ENCODE results near the gene MYO1B.

Gene MYO1B

DNA sequence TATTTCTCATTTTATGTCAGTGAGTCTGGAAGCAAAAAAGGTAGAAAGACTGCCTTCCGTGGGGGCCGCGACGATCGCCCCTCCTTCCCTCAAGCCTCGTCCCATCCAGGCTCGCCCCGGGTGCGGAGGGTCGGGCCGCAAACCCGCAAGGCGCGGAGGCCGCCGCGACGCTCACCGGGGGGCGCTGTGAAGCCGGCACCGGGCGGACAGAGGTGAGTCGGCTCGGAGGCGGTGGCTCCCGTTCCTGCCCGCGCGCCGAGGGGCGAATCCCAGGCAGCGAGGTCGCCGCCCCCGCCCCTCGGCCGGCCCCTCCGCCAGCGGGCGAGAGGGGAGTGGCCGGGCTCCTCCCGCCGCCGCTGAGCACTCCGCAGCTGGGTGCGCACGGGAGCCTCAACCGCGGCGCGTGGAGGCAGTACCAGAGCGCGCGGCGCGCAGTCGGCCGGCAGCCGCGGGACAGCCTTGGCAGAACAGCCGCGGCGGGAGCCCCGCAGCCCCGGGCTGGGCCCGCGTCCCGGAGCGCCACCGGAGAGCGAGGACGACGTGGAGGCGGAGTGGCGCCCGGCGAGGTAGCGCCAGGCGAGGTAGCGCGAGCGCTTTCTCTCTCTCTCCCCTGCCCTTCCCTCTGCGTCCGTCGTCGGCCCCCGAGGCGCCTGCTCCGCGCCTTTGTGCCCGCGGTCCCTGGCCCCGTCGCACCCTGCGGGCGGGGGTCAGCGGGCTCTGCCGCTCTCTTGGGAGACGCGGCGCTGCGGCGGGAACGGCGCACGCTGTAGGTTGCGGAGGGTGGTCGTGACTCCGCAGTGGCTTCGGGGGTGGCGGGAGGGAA, at the start of gene MYO1B:
MYO1B (plus strand) TSS at position 359 of the 823 bp plus-strand sequence. CDS start 31,492 bp downstream, outside the sequence.
- peak; percentile 39 for DNase-seq

DNA sequence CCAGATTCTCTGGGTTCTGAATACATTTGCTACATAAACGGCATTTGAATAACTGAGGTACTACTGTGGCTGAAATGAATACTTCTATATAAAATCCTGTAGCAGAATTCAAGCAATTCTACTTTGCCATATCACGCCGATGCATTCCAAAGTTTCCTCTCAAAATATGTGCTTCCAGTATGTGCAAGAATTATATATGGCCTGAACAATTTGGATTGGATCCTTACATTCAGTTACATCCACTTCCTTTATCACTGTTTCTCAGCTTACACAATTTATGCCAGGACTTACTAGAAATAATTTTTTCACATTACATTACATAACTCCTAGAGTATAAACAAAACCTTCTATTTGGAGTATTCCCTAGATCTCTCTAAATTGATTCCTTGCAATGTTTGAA, 48.1 kb upstream of the MYO1B start:
- DNase-seq, result no peak

DNA sequence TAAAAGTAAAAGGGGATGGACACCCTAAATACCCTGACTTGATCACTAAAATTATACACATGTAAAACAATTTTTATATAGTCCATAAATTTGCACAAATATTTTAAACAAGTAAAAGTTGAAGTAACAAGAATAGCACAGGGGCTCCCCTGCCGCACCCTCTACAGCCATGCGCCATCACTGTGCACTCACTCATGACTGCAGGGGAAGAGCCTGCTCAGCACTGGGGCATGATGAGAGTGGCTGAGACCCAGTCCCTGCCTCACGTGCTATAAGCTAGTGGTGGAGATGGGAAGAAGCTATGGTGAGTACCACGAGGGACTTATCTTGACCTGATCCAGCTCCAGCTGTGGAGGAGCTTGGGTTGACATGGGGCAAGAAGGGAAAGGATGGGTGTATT, 46.9 kb upstream of the MYO1B start:
- DNase-seq, result no peak

GRCh38 chr2:191199929-191200512, 45.2 kb upstream of the MYO1B start:
- DNase-seq, result no peak

- DNase-seq, result no peak
Observed at GRCh38 chr2:191200910-191201309, 44.3 kb upstream of the MYO1B start.

DNA sequence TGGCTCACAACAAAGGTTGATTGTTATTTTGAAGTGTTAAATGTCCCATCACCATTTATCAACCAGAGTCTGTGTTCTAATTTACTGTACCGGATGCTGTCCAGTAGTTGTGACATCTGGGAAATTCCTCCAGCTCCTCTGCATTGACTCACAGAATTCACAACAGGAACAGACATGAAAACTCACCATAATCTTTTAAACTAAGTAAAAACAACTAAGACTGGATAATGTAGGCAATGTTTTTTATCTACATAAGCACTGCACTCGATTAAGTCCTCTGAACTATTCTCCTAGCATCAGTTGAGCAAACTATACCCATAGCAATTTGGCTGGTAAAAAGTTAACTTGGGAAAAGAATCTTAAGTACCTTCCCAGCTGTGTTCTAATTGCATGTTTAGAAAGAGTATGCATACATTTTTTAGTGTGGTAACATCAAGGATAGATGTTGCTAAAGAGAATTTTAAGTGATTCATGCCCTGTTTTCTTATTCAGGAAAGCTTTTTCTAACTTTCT, 42.9 kb upstream of the MYO1B start:
- DNase-seq, result peak; percentile 24

- peak; percentile 34 for DNase-seq
Observed at GRCh38 chr2:191202881-191203397, 42.3 kb upstream of the MYO1B start.

DNA sequence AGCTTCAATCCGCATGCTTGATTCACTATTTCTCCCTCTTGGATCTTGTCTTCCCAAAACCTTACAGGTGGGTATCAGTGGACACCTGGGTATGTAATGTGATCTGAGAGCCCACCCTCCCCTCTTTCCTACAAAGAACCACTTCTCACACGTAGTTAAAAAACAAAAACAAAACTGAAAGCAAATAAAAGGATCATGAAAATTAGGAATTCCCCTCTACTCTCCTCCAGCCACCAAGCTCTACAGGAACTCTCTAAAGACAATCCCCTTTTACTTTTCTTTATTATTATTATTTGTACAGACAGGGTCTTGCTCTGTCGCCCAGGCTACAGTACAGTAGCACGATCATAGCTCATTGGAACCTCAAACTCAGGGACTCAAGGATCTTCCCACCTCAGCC, 40.8 kb upstream of the MYO1B start:
- peak; percentile 56 for DNase-seq

DNA sequence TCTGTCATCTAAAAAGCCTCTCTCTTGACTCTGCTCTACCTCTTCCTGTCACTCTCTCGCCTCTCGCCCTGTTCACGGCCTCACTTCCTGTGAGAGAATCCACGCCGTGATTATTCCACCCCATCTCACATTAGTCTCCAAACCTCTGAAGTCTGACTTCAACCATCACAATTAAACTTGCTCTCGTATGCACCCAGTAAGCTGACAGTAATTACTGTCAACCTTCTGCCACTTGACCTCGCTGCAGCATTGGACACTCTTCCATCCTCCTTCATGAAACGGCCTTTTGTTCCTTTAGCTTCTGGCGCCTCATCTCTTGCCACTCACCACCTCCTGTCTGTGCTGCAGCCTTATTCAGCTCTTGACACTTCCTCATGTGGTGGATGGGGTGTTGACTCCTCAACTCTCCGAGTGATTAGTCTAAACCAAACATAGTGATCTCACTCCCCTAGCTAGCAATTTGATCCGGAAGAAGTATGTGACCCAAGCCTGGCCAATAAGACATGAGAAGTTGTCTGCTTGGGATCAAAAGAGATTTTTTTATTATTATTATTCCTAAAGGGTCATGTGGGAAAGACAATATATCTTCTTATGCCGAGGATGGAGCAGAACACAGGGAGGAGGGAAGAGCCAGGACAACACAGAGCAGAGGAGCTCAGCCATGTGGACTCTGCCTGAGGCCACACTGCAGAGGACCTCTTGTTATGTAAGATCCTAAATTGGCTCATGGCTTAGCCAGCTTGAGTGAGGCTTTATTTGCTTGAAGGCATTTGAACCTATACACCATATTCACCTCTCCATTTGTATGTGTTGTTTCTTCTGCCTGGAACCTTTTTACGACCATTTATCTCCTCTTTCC, 38.4 kb upstream of the MYO1B start:
- peak; percentile 69 for DNase-seq

GRCh38 chr2:191209340-191209739, 35.9 kb upstream of the MYO1B start:
- DNase-seq, result no peak

GRCh38 chr2:191212119-191212518, 33.1 kb upstream of the MYO1B start:
- no peak for DNase-seq

- DNase-seq, result no peak
Observed at GRCh38 chr2:191213333-191213732, 31.9 kb upstream of the MYO1B start.

DNA sequence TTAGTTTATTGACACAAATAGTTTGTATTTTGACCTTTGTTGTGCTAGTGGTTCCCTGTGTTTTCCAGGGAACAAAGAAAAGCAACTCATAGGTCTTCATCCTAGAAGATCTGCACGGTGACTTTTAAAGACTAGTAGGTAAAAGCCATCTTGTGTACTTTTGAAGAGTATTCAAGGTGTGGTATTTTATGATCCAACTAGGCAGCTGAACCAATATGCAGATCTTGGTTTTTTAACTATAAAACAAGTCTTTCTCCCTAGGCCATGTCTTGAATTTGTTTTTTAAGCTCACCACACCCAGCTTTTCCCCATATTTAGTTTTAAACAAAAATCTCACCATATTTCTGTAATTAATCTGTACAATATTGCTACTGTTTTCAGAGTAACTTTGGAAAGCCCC, 30.0 kb upstream of the MYO1B start:
- DNase-seq, result no peak

DNA sequence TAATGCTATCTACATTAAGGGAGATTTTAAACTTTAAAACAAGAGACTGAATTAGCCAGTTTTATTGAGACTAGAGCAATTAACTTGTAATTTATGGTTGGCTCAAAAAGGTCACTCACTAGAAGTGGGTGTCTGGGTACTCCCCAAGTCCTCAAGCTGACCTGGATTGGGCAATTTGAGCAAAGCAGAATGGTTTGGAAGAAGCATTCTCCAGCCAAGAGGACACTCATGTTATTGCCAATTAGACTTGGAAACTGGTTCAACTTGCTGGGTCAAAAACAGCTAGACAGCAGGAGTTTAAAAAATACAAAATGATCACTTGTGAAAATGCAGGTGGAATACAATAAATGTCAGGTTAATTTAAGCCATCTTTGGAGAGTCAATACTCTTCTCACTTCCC, 29.5 kb upstream of the MYO1B start:
- DNase-seq, result no peak

DNA sequence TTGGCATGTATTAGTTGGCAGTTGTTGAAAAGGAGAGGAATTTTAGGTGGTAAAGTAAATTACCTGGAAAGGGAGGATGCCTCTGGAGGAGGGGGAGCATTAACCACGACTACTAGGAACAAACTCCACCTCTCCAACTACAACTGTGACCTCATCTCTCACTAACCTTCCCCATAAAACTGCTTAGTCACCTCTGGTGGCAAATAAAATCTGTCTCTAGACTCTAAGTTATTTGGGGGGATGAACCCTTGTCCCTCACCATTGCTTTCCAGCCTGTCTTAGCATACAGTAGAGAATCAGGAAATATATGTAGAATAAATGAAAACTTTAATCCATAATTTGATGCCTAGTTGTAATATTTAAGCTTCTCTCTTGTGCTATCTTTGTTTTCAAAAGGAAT, 27.6 kb upstream of the MYO1B start:
- no peak for DNase-seq

DNA sequence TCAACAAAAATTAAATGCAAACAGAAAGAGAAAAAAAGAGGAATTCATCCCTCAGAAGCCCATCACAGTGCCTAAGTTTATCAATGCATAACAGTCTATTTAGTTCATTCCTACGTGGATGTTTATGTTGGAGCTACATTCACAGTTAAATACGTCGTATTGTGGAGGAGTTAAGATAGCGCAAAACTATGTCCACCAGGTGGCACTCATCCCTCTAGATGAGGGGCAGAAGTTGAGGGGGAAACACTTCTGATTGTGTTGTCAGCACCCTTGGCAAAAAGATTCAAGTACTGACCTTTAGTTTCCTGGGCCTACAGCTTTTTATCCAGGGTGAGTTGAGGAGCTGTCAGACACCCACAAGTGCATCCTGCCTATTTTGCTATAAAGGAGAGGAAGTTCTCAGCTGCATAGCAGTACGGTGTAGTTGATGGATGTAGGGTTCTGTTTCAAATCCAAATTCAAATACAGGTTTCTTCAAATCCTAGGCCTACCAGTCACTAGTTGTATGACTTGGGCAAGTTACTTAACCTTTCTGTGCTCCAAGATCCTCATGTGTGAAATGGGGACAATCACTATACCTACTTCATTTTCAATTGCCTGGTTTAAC, 26.8 kb upstream of the MYO1B start:
- peak; percentile 53 for DNase-seq

DNA sequence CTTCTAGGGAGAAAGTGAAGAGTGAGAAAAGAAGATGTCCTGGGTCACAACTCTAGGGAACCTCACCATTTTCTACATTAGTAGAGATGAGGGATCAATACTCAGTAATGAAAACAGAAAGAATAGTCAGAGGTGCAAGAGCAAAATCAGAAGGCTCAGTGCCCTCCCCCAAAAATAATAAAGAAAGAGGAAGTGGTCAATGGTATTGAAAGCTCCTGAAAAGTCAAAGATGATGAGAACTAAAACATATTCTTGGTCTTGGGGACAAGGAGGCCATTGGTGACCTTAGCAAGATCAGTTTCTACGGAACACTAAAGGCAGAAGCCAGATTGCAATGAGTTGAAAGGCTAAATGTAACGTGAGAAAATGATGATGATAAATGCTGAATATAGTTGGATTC, 24.5 kb upstream of the MYO1B start:
- DNase-seq, result no peak

- DNase-seq, result no peak
Observed at GRCh38 chr2:191221666-191222065, 23.5 kb upstream of the MYO1B start.

DNA sequence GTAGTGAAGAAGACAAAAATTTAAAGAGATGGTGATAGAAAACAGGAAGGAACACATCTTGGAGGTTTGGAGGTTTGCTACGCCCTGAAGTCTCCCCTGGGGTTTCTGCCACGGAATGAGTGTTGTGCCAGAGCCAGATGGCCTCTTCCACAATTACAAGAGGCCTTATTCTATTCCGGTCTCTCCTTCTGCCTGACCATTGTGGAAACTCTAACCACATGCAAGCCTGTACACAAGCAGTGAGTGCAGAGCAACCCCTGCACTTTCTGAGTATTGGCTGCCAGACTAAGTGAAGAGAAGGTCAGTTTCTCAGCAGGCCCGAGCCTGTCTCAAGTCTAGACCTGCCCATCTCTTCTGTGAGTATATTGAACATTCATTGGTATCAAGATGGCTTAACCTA, 22.7 kb upstream of the MYO1B start:
- DNase-seq, result no peak

GRCh38 chr2:191222952-191223351, 22.3 kb upstream of the MYO1B start:
- DNase-seq, result no peak

- no peak for DNase-seq
Observed at GRCh38 chr2:191225126-191225525, 20.1 kb upstream of the MYO1B start.

DNA sequence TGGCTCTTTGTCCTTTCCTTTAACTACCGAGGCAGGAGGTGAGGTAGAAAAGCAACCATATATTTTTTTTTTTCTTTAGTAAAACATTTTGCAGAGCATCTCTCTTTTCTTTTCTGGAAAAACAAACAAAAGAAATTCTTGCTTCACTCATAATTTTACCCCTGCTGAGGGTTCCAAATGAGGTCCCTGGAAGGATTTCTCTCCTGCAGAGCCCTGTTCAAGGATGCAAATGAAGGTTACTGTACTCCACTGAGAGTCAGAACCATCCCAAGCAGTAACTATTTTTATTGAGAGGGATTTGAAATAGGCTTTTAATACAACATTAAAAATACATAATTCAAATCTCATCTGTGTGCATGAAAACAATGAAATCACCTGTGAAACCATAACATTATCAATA, 19.5 kb upstream of the MYO1B start:
- DNase-seq, result no peak

DNA sequence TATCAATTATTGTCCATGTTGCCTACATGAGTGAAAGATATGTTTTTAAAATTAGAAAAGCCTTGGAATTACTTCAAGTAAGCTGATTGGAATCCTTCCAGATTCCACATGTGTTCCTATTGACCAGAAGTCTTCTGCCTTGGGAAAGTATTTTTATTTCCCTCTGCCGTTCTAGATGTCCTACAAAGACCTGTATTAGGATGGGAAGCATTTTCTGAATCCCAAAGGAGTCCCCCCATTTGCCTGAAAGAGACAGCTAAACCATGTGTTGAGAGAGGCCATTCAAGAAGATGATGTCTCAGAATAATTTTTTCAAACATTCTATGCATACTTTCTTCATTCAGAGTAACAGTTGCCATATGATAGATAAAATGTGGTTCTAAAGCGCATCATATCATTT, 19.0 kb upstream of the MYO1B start:
- DNase-seq, result no peak

Data from CD4-positive, alpha-beta T cell treated with Interleukin-17A for 1 hour (primary cell).